HepG2 (cell line): Measurements from ENCODE around the gene FUT8. TPM values are rescaled to one million over a fixed set of nuclear protein-coding genes. Genes with fewer than 3 reads are reported as not detected.

ENCODE experiments used
- ATAC-seq: fragments of 200-7000 bp; cut with Tn5 transposase; 3 replicates; pipeline ENCODE4 v1.9.1; 2020; ENCODE audit warnings: mild to moderate bottlenecking, moderate library complexity
- BruUV-seq: library from RNA; stranded (reverse); fragments of 400-500 nt; replicated peaks from 2 replicates; lab custom pipeline; 2021; lab: Mats Ljungman, UMichigan
- CTCF ChIA-PET: fragments of 300-600 bp; formaldehyde crosslinking; extraction: SDS; loops from one replicate; lab custom pipeline; 2021; ENCODE audit warnings: low total read pairs, inconsistent platforms, low intra/inter-chr PET ratio; lab: Yijun Ruan, JAX
- POLR2A ChIA-PET: fragments of 350-600 bp; sonication (Branson Sonifier 250); formaldehyde crosslinking; loops from one replicate; lab custom pipeline; 2020; ENCODE audit warnings: antibody characterized with exemption, inconsistent platforms; lab: Yijun Ruan, JAX
- DNase-seq: peaks from one replicate; pipeline ENCODE4 v3.0.0-alpha.2; 2015; ENCODE audit warnings: low spot score
- FAIRE-seq: peaks from 3 replicates; lab custom pipeline; 2011; peaks lifted over from hg19 to GRCh38; lab: Jason Lieb, UNC
- H2AFZ ChIP-seq: one replicate; pipeline ENCODE4 v1.6.1; 2011; ENCODE audit warnings: low read length, inconsistent platforms
- H3K27ac ChIP-seq: fragments of 300-600 bp; 3 replicates; pipeline ENCODE4 v1.8.0; 2011; ENCODE audit warnings: mixed run types, mild to moderate bottlenecking, mixed read lengths, low read length, inconsistent platforms; ENCODE audit not compliant: insufficient read depth; ENCODE audit errors: extremely low read length
- H3K27me3 ChIP-seq, 2 experiments: fragments of 200-600 bp in 1 of 2; 2 replicates in 1 of 2; 3 replicates in 1 of 2; pipeline versions ENCODE4 v1.6.0 to v1.8.0; 2011; ENCODE audit warnings: low read length in 2 of 2, mild to moderate bottlenecking in 2 of 2, moderate library complexity in 2 of 2, inconsistent platforms in 1 of 2; ENCODE audit not compliant: insufficient read depth in 2 of 2, control insufficient read depth in 1 of 2
- H3K36me3 ChIP-seq, 2 experiments: fragments of 200-600 bp in 1 of 2; replicated peaks in 1 of 2; 2 replicates in 1 of 2; 3 replicates in 1 of 2; pipeline versions ENCODE4 v1.5.1 to v1.8.0; 2011; ENCODE audit warnings: low read length in 2 of 2, inconsistent platforms in 1 of 2; ENCODE audit not compliant: insufficient read depth in 2 of 2, control insufficient read depth in 1 of 2
- H3K4me1 ChIP-seq: 2 replicates; pipeline ENCODE4 v1.5.1; 2012; ENCODE audit warnings: low read length, inconsistent platforms; ENCODE audit not compliant: insufficient read depth
- H3K4me2 ChIP-seq: 2 replicates; pipeline ENCODE4 v1.6.0; 2011; ENCODE audit warnings: low read depth, low read length, inconsistent platforms
- H3K4me3 ChIP-seq, 3 experiments: fragments of 200-600 bp in 1 of 3; sonication (generic), shearing (Covaris generic) in 1 of 3; replicated peaks in 1 of 3; 2 replicates each; pipeline ENCODE4 v1.5.1; 2011 to 2016; ENCODE audit warnings: low read length in 3 of 3, inconsistent platforms in 2 of 3, low read depth in 2 of 3, mild to moderate bottlenecking in 2 of 3, control low read depth in 1 of 3, mixed read lengths in 1 of 3; ENCODE audit not compliant: insufficient read depth in 1 of 3
- H3K79me2 ChIP-seq: one replicate; pipeline ENCODE4 v1.6.1; 2011; ENCODE audit warnings: low read length, inconsistent platforms; ENCODE audit not compliant: insufficient read depth
- H3K9ac ChIP-seq: 2 replicates; pipeline ENCODE4 v1.6.0; 2011; ENCODE audit warnings: mild to moderate bottlenecking, low read depth, low read length, inconsistent platforms; ENCODE audit not compliant: insufficient read depth
- H3K9me3 ChIP-seq: 2 replicates; pipeline ENCODE4 v1.5.1; 2012; ENCODE audit warnings: mild to moderate bottlenecking, low read length
- H4K20me1 ChIP-seq: 2 replicates; pipeline ENCODE4 v1.6.0; 2011; ENCODE audit warnings: inconsistent platforms, mild to moderate bottlenecking, low read length, moderate library complexity; ENCODE audit not compliant: insufficient read depth
- ATF7 ChIP-seq, 2 experiments: fragments of 450-650 bp in 1 of 2; sonication (generic) in 1 of 2; formaldehyde crosslinking in 1 of 2; IDR thresholded peaks; 2 replicates each; pipeline versions ENCODE4 v1.4.0 to v1.6.1; 2016 to 2020; ENCODE audit warnings: antibody characterized with exemption in 1 of 2, mild to moderate bottlenecking in 1 of 2, missing genetic modification reagents in 1 of 2
- FLYWCH1 ChIP-seq: sonication (generic); formaldehyde crosslinking; IDR thresholded peaks from 2 replicates; pipeline ENCODE4 v1.8.1; 2023; ENCODE audit warnings: mild to moderate bottlenecking, missing genetic modification reagents
- HOMEZ ChIP-seq: IDR thresholded peaks from 2 replicates; pipeline ENCODE4 v1.6.1; 2016; ENCODE audit warnings: low read depth
- HOXA3 ChIP-seq: sonication (generic); formaldehyde crosslinking; IDR thresholded peaks from 2 replicates; pipeline ENCODE4 v1.5.0; 2020; ENCODE audit warnings: missing genetic modification reagents
- HOXA5 ChIP-seq: sonication (generic); formaldehyde crosslinking; IDR thresholded peaks from 2 replicates; pipeline ENCODE4 v1.4.0; 2020; ENCODE audit warnings: missing genetic modification reagents
- KLF9 ChIP-seq: IDR thresholded peaks from 2 replicates; pipeline ENCODE4 v1.6.1; 2016; ENCODE audit warnings: low read depth
- MAX ChIP-seq: IDR thresholded peaks from 2 replicates; pipeline ENCODE4 v1.6.1; 2012; ENCODE audit warnings: inconsistent platforms
- PHF20 ChIP-seq: sonication (generic); formaldehyde crosslinking; IDR thresholded peaks from 2 replicates; pipeline ENCODE4 v1.5.0; 2020; ENCODE audit warnings: mild to moderate bottlenecking, missing genetic modification reagents
- PITX1 ChIP-seq: sonication (generic); formaldehyde crosslinking; IDR thresholded peaks from 2 replicates; pipeline ENCODE4 v1.5.1; 2020; ENCODE audit warnings: mild to moderate bottlenecking, missing genetic modification reagents
- POLR2AphosphoS5 ChIP-seq: IDR thresholded peaks from 2 replicates; pipeline ENCODE4 v1.6.1; 2012; ENCODE audit warnings: low read depth, low read length
- PRDM10 ChIP-seq: sonication (generic); formaldehyde crosslinking; IDR thresholded peaks from 2 replicates; pipeline ENCODE4 v1.4.0; 2020; ENCODE audit warnings: low read depth, missing genetic modification reagents
- PRDM4 ChIP-seq: sonication (generic); formaldehyde crosslinking; IDR thresholded peaks from 2 replicates; pipeline ENCODE4 v1.9.0; 2021; ENCODE audit warnings: missing genetic modification reagents, borderline replicate concordance
- SMC3 ChIP-seq: IDR thresholded peaks from 2 replicates; pipeline ENCODE4 v1.6.1; 2011; ENCODE audit warnings: low read length, improper control_type of control experiment
- TFAP4 ChIP-seq: sonication (generic); IDR thresholded peaks from 2 replicates; pipeline ENCODE4 v1.6.1; 2016; ENCODE audit warnings: low read depth, borderline replicate concordance
- YEATS2 ChIP-seq: sonication (generic); formaldehyde crosslinking; IDR thresholded peaks from 2 replicates; pipeline ENCODE4 v1.4.0; 2020; ENCODE audit warnings: missing genetic modification reagents, borderline replicate concordance
- ZMAT3 ChIP-seq: sonication (generic); formaldehyde crosslinking; conservative IDR thresholded peaks from 2 replicates; pipeline ENCODE4 v1.7.0; 2021; ENCODE audit warnings: missing genetic modification reagents
- ZNF317 ChIP-seq: sonication (generic); formaldehyde crosslinking; IDR thresholded peaks from 2 replicates; pipeline ENCODE4 v1.5.0; 2020; ENCODE audit warnings: mild to moderate bottlenecking, missing genetic modification reagents
- ZNF331 ChIP-seq: sonication (generic); formaldehyde crosslinking; IDR thresholded peaks from 2 replicates; pipeline ENCODE4 v1.4.0; 2020; ENCODE audit warnings: missing genetic modification reagents
- WGBS: methylation state at CpG from one replicate; pipeline ENCODE4 v1.1.6; 2017; ENCODE audit warnings: low lambda C conversion rate; 5-methylcytosine and 5-hydroxymethylcytosine counted together
- in situ Hi-C: cut with HindIII; loops from 2 replicates; pipeline ENCODE4 v1.10.0; 2017; ENCODE audit warnings: low pct_unique_long_range_greater_than_20kb; ENCODE audit not compliant: extremely low pct_ligation_motif_present
- intact Hi-C: fragments of 100-400 bp; cut with micrococcal nuclease; formaldehyde crosslinking; loops from one replicate; pipeline ENCODE4 v1.10.0; 2022; ENCODE audit not compliant: unreplicated experiment
- polyA plus RNA-seq, 8 experiments: library from polyadenylated mRNA; depleted of rRNA in 3 of 8; stranded (reverse) in 7 of 8; unstranded in 1 of 8; fragments of >200 nt; fragmentation: Illumina TruSeq in 4 of 8; extraction: Trizol in 4 of 8; gene quantifications; 2 replicates each; pipeline versions ENCODE4 v1.2.1 to v1.2.3, GENCODE V29; 2011 to 2016; ENCODE audit warnings: low read depth in 4 of 8, missing spikeins in 1 of 8, mixed read lengths in 1 of 8; ENCODE audit not compliant: insufficient read depth in 1 of 8
- total RNA-seq, 5 experiments: library from RNA; depleted of rRNA; stranded (reverse); fragments of >200 nt; fragmentation: Illumina TruSeq; extraction: Trizol; gene quantifications; 2 replicates each; pipeline ENCODE4 v1.2.3, GENCODE V29; 2016; ENCODE audit warnings: low read depth in 1 of 5

The FUT8 gene
- total and polyA plus RNA-seq, 2 of the 13 experiments (the other 11 are each of a cell fraction or from before 2014, with no cell fraction given) = 9.3 to 17.5 TPM

- no peak for DNase-seq
- in situ Hi-C loops = no loop called here
- POLR2A ChIA-PET = no interaction called here
Measured at GRCh38 chr14:65528069-65528468, 115.5 kb downstream of the FUT8 start.

More at GRCh38 chr14:65528069-65528468, 115.5 kb downstream of the FUT8 start:
- Histone ChIP-seq H2AFZ (no peak overlapping the region), H3K79me2 (no peaks in the 10 kb centered on the region), H3K27ac (no peak overlapping the region), H3K9ac (no peak overlapping the region), H4K20me1 (no peaks in the 10 kb centered on the region), H3K4me1 (no peaks in the 10 kb centered on the region), H3K27me3 (no peaks in the 10 kb centered on the region), H3K4me3 (no peak overlapping the region), H3K9me3 (peaks cover 4% of the 10 kb centered on the region; the same call in 1 of the 2 replicates), H3K36me3 (no peaks in the 10 kb centered on the region; a peak in 1 of 5 replicates), H3K4me2 (no peak overlapping the region)
- TF ChIP-seq PITX1 = no peak
- TF ChIP-seq ZMAT3 = no peak
- TF ChIP-seq TFAP4 = no peak
- TF ChIP-seq SMC3 = no peak
- TF ChIP-seq KLF9 (CRISPR knock-in tag) = no peak
- no peak for TF ChIP-seq FLYWCH1 (CRISPR knock-in tag)
- TF ChIP-seq ZNF331 = no peak
- TF ChIP-seq PHF20 = no peak
- TF ChIP-seq POLR2AphosphoS5 = no peak
- TF ChIP-seq MAX = no peak
- no peak for TF ChIP-seq HOXA5 (CRISPR knock-in tag)
- TF ChIP-seq HOXA3 (CRISPR knock-in tag) = no peak
- TF ChIP-seq ATF7 (IDR thresholded peaks at IDR 0.05) = no peak
- no peak for TF ChIP-seq ATF7 (CRISPR knock-in tag; IDR thresholded peaks at IDR 0.05)
- TF ChIP-seq ZNF317 (CRISPR knock-in tag) = no peak
- no peak for TF ChIP-seq PRDM10 (CRISPR knock-in tag)
- TF ChIP-seq HOMEZ (CRISPR knock-in tag) = no peak
- TF ChIP-seq YEATS2 (CRISPR knock-in tag) = no peak
- TF ChIP-seq PRDM4 (CRISPR knock-in tag) = no peak
- 81% methylated on average over 6 of the region's 11 CpGs for WGBS
- CTCF ChIA-PET = no interaction called here
- FAIRE-seq (no peak), ATAC-seq (no peak)
- intact Hi-C loops = no loop called here
- no TSS peak for BruUV-seq
